Immature natural killer cell (primary cell): ENCODE results near the gene HMGA1. TPM values are rescaled to one million over a fixed set of nuclear protein-coding genes. Genes with fewer than 3 reads are reported as not detected.

Source experiments
- DNase-seq, 3 donors: peaks; one replicate each; pipeline ENCODE4 v3.0.0; 2022; ENCODE audit warnings: mixed read lengths in 1 of 3
- H3K27ac Mint-ChIP-seq, 6 donors: one replicate each; pipeline ENCODE4 v1.8.0; 2020; ENCODE audit warnings: mixed read lengths in 6 of 6, mild to moderate bottlenecking in 5 of 6, inconsistent platforms in 4 of 6, moderate library complexity in 3 of 6
- H3K27me3 Mint-ChIP-seq, 3 donors: one replicate each; pipeline ENCODE4 v1.8.0; 2020 to 2021; ENCODE audit warnings: low read depth in 3 of 3, mild to moderate bottlenecking in 3 of 3, mixed read lengths in 3 of 3, moderate library complexity in 3 of 3, inconsistent platforms in 1 of 3
- H3K36me3 Mint-ChIP-seq, 3 donors: one replicate each; pipeline ENCODE4 v1.8.0; 2020; ENCODE audit warnings: mixed read lengths in 3 of 3, inconsistent platforms in 2 of 3, mild to moderate bottlenecking in 2 of 3
- H3K4me1 Mint-ChIP-seq, 2 donors: one replicate each; pipeline ENCODE4 v1.8.0; 2020; ENCODE audit warnings: inconsistent platforms in 2 of 2, mild to moderate bottlenecking in 2 of 2, mixed read lengths in 2 of 2, moderate library complexity in 1 of 2
- H3K4me3 Mint-ChIP-seq, 5 donors: one replicate each; pipeline ENCODE4 v1.8.0; 2020; ENCODE audit warnings: mild to moderate bottlenecking in 5 of 5, mixed read lengths in 5 of 5, inconsistent platforms in 3 of 5, moderate library complexity in 3 of 5
- H3K9me3 Mint-ChIP-seq, 6 donors: one replicate each; pipeline ENCODE4 v1.8.0; 2020; ENCODE audit warnings: mild to moderate bottlenecking in 6 of 6, mixed read lengths in 6 of 6, inconsistent platforms in 4 of 6, moderate library complexity in 3 of 6
- polyA plus RNA-seq, 3 donors: library from polyadenylated mRNA; unstranded; fragments of 300-500 nt; fragmentation: Illumina TruSeq; gene quantifications; one replicate each; pipeline ENCODE4 v1.2.3, GENCODE V29; 2021

The HMGA1 gene
- 10 to 100 TPM in 2 of 3 donors, 1 to 10 TPM in 1; 9.8 to 22.1 (median 19.6) TPM for polyA plus RNA-seq

- DNase-seq, result peak; percentile 84 to 87 (median 85)
- H3K27me3 Mint-ChIP-seq, result peaks cover 7 to 22% (median 15%) of the 10 kb centered on the region in 3 donors
- no peaks in the 10 kb centered on the region for H3K9me3 Mint-ChIP-seq
- peaks cover 24 to 26% of the 10 kb centered on the region in 2 donors for H3K4me1 Mint-ChIP-seq
- H3K36me3 Mint-ChIP-seq, result peaks cover 0 to 8% (median 7%) of the 10 kb centered on the region in 3 donors
- peak within 1 kb of the TSS; percentile 89 to 99 (median 96) for H3K27ac Mint-ChIP-seq
- H3K4me3 Mint-ChIP-seq, result peak within 1 kb of the TSS; percentile 87 to 93 (median 89)
These were observed at the start of gene HMGA1 for GRCh38 chr6:34236443-34237315. Gene HMGA1, plus strand, starts transcription at chr6:34236873. Its CDS starts 3,908 bp downstream, at chr6:34240781.

- no peak overlapping the region for H3K27ac Mint-ChIP-seq
These were observed 46.7 kb upstream of the HMGA1 start for GRCh38 chr6:34189806-34190503.

GRCh38 chr6:34190504-34191122 is 46.1 kb upstream of the HMGA1 start:
- Mint-ChIP-seq H3K4me1 (no peaks in the 10 kb centered on the region), H3K9me3 (no peaks in the 10 kb centered on the region), H3K27ac (no peak overlapping the region), H3K4me3 (no peak overlapping the region), H3K36me3 (no peaks in the 10 kb centered on the region), H3K27me3 (peaks cover 2 to 4% (median 3%) of the 10 kb centered on the region in 3 donors)
- no peak for DNase-seq

More at GRCh38 chr6:34189806-34190503, 46.7 kb upstream of the HMGA1 start:
- Mint-ChIP-seq H3K4me3 (no peak overlapping the region), H3K4me1 (no peaks in the 10 kb centered on the region), H3K9me3 (no peaks in the 10 kb centered on the region), H3K27me3 (peaks cover 2 to 4% (median 3%) of the 10 kb centered on the region in 3 donors), H3K36me3 (no peaks in the 10 kb centered on the region)
- DNase-seq, result no peak

- no peaks in the 10 kb centered on the region for H3K9me3 Mint-ChIP-seq
- H3K36me3 Mint-ChIP-seq, result no peaks in the 10 kb centered on the region
- DNase-seq, result no peak
- peak overlapping the region in 1 of 6 donors; percentile 30 for H3K27ac Mint-ChIP-seq
- H3K27me3 Mint-ChIP-seq, result peaks cover 0 to 2% (median 2%) of the 10 kb centered on the region in 3 donors
- no peak overlapping the region for H3K4me3 Mint-ChIP-seq
- H3K4me1 Mint-ChIP-seq, result peaks cover 4% of the 10 kb centered on the region in 2 donors
These were observed 41.9 kb upstream of the HMGA1 start for GRCh38 chr6:34194772-34195171.

GRCh38 chr6:34195726-34196115 is 41.0 kb upstream of the HMGA1 start:
- Mint-ChIP-seq H3K4me3 (no peak overlapping the region), H3K36me3 (no peaks in the 10 kb centered on the region), H3K9me3 (no peaks in the 10 kb centered on the region), H3K27ac (no peak overlapping the region), H3K4me1 (peaks cover 4% of the 10 kb centered on the region in 2 donors), H3K27me3 (peaks cover 0 to 4% (median 0%) of the 10 kb centered on the region in 3 donors)
- DNase-seq, result no peak

- DNase-seq, result peak; percentile 83 to 86 (median 84)
- no peaks in the 10 kb centered on the region for H3K36me3 Mint-ChIP-seq
- peak overlapping the region; percentile 79 to 87 (median 86) for H3K4me3 Mint-ChIP-seq
- H3K4me1 Mint-ChIP-seq, result peaks cover 4% of the 10 kb centered on the region in 2 donors
- peaks cover 0 to 4% (median 4%) of the 10 kb centered on the region in 3 donors for H3K27me3 Mint-ChIP-seq
- H3K27ac Mint-ChIP-seq, result peak overlapping the region in 1 of 6 donors; percentile 81
- no peaks in the 10 kb centered on the region for H3K9me3 Mint-ChIP-seq
These were observed 40.4 kb upstream of the HMGA1 start for GRCh38 chr6:34196116-34196832.

GRCh38 chr6:34196833-34197195 is 39.9 kb upstream of the HMGA1 start:
- Mint-ChIP-seq H3K9me3 (no peaks in the 10 kb centered on the region), H3K27me3 (peaks cover 0 to 8% (median 4%) of the 10 kb centered on the region in 3 donors), H3K27ac (peak overlapping the region in 1 of 6 donors; percentile 81), H3K36me3 (no peaks in the 10 kb centered on the region), H3K4me1 (peaks cover 4% of the 10 kb centered on the region in 2 donors), H3K4me3 (peak overlapping the region; percentile 79 to 87 (median 86))
- no peak for DNase-seq

- no peaks in the 10 kb centered on the region for H3K36me3 Mint-ChIP-seq
- H3K27me3 Mint-ChIP-seq, result peaks cover 1 to 9% (median 4%) of the 10 kb centered on the region in 3 donors
- H3K4me3 Mint-ChIP-seq, result no peak overlapping the region
- peaks cover 4% of the 10 kb centered on the region in 2 donors for H3K4me1 Mint-ChIP-seq
- no peak overlapping the region for H3K27ac Mint-ChIP-seq
- no peak for DNase-seq
- H3K9me3 Mint-ChIP-seq, result no peaks in the 10 kb centered on the region
These were observed 36.2 kb upstream of the HMGA1 start for GRCh38 chr6:34200340-34200971.

- Mint-ChIP-seq H3K4me1 (peaks cover 0 to under 1% of the 10 kb centered on the region in 2 donors), H3K27me3 (peaks cover 1 to 9% (median 4%) of the 10 kb centered on the region in 3 donors), H3K36me3 (no peaks in the 10 kb centered on the region), H3K9me3 (no peaks in the 10 kb centered on the region), H3K27ac (peak overlapping the region in 1 of 6 donors; percentile 25), H3K4me3 (no peak overlapping the region)
- DNase-seq, result no peak
These were observed 35.1 kb upstream of the HMGA1 start for GRCh38 chr6:34201455-34202107.

- no peaks in the 10 kb centered on the region for H3K36me3 Mint-ChIP-seq
- H3K27ac Mint-ChIP-seq, result no peak overlapping the region
- no peak overlapping the region for H3K4me3 Mint-ChIP-seq
- no peaks in the 10 kb centered on the region for H3K9me3 Mint-ChIP-seq
- DNase-seq, result no peak
- peaks cover under 1 to 1% of the 10 kb centered on the region in 2 donors for H3K4me1 Mint-ChIP-seq
- H3K27me3 Mint-ChIP-seq, result peaks cover 1 to 9% (median 3%) of the 10 kb centered on the region in 3 donors
These were observed 34.1 kb upstream of the HMGA1 start for GRCh38 chr6:34202329-34203201.

GRCh38 chr6:34204693-34205092 is 32.0 kb upstream of the HMGA1 start:
- DNase-seq, result no peak
- Mint-ChIP-seq H3K9me3 (no peaks in the 10 kb centered on the region), H3K36me3 (no peaks in the 10 kb centered on the region), H3K4me3 (no peak overlapping the region), H3K27ac (no peak overlapping the region), H3K27me3 (peaks cover 1 to 9% (median 2%) of the 10 kb centered on the region in 3 donors), H3K4me1 (peaks cover 5 to 6% of the 10 kb centered on the region in 2 donors)

- Mint-ChIP-seq H3K9me3 (no peaks in the 10 kb centered on the region), H3K36me3 (no peaks in the 10 kb centered on the region), H3K4me1 (peaks cover 5 to 6% of the 10 kb centered on the region in 2 donors), H3K27ac (no peak overlapping the region), H3K4me3 (no peak overlapping the region), H3K27me3 (peaks cover 0 to 9% (median 1%) of the 10 kb centered on the region in 3 donors)
- no peak for DNase-seq
These were observed 31.2 kb upstream of the HMGA1 start for GRCh38 chr6:34205466-34205865.
